Renal cortical epithelial cell (primary cell): ENCODE results near the gene ADCY7. TPM values are rescaled to one million over a fixed set of nuclear protein-coding genes. Genes with fewer than 3 reads are reported as not detected.

ENCODE experiments used
- DNase-seq: peaks from one replicate; pipeline ENCODE4 v3.0.0-alpha.2; 2011; ENCODE audit warnings: low read depth
- total RNA-seq: library from RNA; depleted of rRNA; stranded (reverse); fragments of >200 nt; gene quantifications from 2 replicates; pipeline ENCODE4 v1.2.3, GENCODE V29; 2014

The ADCY7 gene
- total RNA-seq, 1 donor from 2014 or later: 48.8 TPM

- DNase-seq: no peak
Measured at GRCh38 chr16:50267651-50268050, 1.3 kb downstream of the ADCY7 start.

DNA sequence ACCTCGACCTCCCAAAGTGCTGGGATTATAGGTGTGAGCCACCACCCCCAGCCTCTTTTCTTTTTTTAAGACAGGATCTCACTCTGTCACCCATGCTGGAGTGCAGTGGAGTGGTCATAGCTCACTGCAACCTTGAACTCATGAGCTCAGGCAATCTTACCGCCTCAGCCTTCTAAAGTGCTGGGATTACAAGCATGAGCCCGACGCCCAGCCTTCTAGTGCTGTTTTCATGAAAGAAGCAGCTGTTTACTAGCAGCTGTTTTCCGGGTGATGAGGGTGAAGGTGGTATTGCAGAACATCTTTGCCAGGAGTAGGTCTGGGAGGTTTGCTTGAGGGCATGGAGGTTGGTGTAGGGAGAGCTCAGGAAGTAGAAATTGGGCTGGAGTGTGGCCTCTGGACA is 2.0 kb downstream of the ADCY7 start:
- no peak for DNase-seq

DNA sequence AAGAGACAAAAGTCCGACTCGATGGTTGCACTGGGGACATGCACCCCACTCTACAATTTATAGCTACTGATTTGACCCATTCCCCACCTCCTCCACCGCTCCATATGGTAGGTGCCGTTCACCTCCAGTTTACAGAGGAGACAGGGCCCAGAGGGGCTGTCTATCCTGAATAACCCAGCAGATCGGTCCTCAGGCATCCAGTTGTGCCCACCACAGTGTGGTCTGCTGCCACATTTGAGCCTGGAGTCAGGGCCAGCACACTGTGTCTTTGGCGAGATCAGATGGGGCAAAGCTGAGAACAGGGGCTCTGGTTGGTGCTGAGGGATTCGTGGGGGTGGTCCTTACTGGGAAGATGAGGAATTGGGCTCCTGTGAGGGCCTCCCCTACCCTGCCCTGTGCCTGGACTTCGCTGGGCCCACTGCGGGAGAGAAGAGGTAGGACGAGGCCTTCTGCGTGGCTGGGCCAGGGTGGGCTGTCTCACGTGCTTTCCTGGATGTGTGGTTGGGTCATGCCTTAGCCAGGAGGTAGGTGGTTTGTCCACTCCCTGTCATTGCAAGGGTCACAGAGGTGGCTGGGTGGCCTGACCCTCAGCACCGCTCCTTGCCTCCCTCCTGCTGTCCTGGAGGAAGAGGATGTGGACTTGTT is 2.8 kb downstream of the ADCY7 start:
- DNase-seq: no peak

GRCh38 chr16:50269769-50270509 is 3.6 kb downstream of the ADCY7 start:
- no peak for DNase-seq

- no peak for DNase-seq
Measured at GRCh38 chr16:50270510-50271147, 4.3 kb downstream of the ADCY7 start.

DNA sequence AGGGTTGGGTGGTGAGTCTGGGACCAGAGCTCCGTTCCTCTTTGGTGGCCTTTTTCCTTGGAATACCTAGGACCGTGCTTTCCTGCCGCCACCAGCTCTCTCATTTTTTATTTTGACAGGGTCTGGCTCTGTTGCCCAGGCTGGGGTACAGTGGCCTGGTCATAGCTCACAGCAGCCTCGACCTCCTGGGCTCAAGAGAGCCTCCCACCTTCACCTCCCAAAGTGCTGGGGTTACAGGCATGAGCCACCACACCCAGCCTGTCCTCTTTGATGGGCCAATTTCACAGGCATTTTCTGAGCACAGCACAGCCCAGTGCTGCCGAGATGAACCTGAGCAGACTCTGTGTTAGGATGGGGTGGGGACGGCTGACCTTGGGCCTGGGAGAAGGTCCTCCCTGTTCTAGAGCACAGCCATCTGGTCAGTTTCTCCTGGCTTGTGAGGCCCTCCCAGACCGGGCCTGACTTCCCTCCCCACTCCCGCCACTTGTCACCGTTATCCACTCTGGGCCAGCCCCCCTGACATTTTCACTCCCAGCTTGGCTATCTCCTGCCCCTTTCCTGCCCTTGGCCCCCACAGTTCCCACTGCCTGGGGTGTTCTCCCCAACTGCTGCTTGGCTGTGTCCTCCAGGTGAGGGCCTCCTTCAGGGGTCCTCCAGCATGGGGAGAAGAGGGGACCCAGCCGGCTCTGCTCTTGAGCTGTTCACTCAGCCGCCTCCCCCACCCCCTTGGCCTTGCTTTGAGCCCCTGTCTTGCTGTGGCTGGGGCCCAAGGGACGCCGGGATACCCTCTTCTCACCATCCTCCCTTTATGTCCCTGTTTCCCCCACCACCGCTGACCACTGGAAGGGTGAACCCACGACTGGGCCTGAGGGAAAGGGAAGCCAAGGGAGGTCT is 5.0 kb downstream of the ADCY7 start:
- no peak for DNase-seq

- no peak for DNase-seq
Measured at GRCh38 chr16:50272111-50272571, 5.8 kb downstream of the ADCY7 start.

DNA sequence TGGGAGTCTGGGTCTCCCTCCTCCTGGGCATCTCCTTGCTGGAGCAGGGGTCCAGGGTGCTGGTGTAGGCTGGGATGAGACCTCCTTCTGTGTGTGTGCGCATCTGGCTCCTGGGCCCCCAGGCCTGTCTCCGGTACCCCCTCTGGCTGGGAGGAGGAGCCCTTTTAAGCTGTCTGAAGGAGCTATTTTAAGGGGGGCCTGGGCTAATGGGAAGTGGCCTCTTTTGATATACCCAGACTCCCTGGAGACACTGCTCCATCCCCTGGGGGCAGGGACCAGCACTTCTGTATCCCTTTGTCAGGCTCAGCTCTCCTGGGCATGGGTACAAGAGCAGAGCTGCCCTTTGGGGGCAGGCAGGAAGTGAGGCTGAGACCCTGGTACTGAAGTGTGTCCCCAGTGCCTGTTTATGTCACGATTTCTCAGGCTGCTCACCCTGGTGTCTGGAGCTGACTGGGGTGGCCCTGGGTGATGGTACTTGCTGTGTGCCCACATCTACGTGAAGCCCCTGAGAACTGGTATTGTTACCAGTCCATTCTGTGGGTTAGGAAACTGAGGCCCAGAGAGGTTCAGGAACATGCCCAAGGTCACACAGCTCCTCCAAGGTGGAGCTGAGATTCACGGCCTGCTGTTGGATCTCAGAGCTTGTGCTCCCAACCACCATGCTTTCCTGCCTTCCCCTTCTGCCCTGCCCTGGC is 6.5 kb downstream of the ADCY7 start:
- DNase-seq: no peak

- DNase-seq: no peak
Measured at GRCh38 chr16:50273382-50273690, 7.0 kb downstream of the ADCY7 start.

DNA sequence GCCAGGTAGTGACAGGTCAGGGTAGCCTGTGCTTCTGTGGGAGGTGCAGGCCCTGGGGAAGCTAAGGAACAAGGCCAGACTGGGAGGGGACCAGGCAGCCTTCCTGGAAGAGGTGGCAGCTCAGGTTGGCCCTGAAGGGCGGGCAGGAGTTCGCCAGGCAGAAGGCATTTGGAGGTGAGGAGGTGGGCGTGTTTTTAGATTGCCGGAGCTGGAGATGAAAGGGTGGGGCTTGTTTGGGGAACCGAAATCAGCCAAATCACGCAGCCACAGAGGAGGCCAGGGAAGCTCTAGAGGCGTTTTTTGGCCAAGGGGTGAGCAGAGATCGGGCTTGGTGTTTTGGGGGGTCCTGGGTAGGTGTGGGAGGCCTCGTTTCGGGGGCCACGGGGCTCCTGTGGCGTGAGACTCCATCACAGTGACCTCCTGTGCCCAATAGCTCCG is 7.6 kb downstream of the ADCY7 start:
- no peak for DNase-seq

DNA sequence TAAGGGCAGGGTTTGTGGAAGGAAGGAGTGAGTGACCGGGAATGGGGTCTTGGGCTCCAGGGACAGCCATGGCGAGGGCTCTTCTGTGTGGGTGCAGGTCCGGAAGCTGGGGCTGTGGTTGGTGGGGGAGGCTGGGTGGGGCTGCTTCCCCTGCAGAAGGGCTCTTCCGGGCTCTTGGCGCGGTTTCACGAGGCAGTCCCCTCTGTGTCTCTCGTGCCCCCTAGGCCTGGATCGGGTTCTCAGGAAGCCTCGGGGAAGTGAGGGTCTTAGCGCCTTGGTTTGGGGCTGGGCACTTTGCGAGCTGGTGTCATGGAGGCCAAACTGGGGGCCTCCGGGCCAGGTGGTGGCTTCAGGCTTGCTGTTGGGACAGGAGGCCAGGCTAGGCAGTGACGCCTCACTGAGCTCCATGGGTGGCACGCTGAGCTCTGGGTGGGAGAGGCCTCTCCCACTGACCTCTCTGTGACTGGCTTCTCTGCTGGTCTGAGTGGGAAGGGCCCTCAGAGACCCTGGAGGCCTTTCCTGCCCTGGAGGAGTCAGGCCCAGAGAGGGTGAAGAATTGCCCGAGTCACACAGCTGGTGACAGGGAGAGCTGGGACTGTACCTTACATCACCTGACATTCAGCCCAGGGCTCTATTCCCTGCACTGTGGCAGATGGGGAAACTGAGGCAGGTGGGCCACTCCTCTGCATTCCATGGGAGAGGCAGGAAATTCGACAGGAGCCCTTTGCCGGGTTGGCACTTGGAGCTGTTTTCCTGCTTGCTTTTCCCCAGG is 8.2 kb downstream of the ADCY7 start:
- no peak for DNase-seq

DNA sequence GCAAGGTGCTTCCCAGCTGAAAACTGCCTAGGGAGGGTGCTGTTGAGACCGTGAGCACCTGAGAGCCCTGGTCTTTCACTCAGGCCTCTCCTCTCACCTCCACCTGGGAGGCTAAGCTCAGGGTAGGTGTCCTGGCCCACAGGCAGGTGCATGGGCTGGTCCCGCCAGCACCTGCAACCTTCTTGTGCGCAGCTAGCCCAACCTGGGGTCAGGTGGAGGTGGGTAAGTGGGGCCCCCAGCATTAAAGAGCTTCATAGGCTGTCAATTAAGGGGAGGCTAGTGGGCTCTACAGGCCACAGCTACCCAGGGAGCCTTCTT is 8.7 kb downstream of the ADCY7 start:
- no peak for DNase-seq

- no peak for DNase-seq
Measured at GRCh38 chr16:50275428-50276325, 9.3 kb downstream of the ADCY7 start.

DNA sequence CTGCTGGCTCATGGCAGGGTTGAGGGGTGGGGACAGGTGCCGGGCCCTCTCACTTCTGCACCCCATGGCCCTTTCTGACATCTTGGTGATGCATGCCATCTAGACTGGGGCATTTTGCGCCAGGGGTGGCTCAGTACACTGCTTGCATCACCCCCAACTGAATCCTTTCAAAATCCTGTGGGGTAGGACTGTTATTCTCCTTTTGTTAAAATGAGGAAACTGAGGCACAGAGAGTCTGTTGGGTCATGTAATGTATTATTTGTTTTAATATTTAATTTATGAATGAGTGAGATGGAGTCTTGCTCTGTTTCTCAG is 9.9 kb downstream of the ADCY7 start:
- DNase-seq: no peak

- no peak for DNase-seq
Measured at GRCh38 chr16:50276801-50277555, 10.6 kb downstream of the ADCY7 start.

DNA sequence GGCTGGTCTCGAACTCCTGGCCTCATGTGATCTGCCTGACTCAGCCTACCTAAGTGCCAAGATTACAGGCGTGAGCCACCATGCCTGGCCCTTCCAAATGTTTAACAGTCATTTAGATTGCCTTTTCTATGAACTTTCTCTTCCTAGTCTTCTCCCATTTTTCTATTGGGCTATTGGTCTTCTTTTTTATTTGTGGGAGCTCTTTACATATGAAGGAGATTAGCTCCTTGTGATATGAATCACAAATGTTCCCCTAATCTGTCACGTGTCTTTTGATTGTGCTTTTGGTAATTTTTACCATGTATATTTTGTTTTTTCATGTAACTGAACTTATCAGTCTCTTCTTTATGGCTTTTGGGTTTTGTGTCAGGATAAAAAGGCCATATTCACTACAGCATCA is 11.9 kb downstream of the ADCY7 start:
- DNase-seq: no peak

DNA sequence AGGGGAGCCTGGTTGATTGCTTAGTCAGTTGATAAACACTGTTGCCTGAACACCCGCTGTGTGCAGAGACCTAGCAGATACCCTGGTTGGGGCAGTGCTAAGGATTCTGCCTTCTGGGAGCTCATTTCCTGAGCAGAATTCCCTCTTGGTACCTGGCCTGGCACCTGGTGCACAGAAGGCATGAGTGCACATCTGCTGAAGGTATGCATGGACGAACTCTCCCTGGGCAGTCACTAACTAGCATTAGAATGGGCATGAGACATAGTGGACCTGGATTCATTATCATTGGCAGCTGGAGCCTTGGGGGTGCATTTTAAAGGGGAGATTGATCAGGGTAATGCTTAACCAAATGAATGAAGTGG is 13.1 kb downstream of the ADCY7 start:
- DNase-seq: no peak

GRCh38 chr16:50280932-50281331 is 14.6 kb downstream of the ADCY7 start:
- DNase-seq: no peak

- DNase-seq: no peak
Measured at GRCh38 chr16:50281391-50282009, 15.1 kb downstream of the ADCY7 start.
